Kidney glomerular epithelial cell (primary cell): ENCODE data around the gene DEFB124.
"Not testable (repeated sequence)": the region's sequence is repeated elsewhere in the genome, so short reads cannot be mapped to it uniquely, and the experiment has no call there.

Source experiments
- DNase-seq: peaks from one replicate; lab custom pipeline; 2025; lab: John Stamatoyannopoulos, UW

DEFB124 gene

GRCh38 chr20:31474758-31475427 is at the start of gene DEFB124, which contains the start of gene REM1:
DEFB124 (minus strand) TSS chr20:31475127; CDS start chr20:31473013, 2,114 bp downstream.
REM1 (plus strand) TSS chr20:31475288; CDS start chr20:31476446, 1,158 bp downstream.
- DNase-seq, result no peak

- no peak for DNase-seq
Observed at GRCh38 chr20:31523361-31524283, 48.7 kb upstream of the DEFB124 start.

GRCh38 chr20:31522731-31523130 is 47.8 kb upstream of the DEFB124 start:
- no peak for DNase-seq

DNA sequence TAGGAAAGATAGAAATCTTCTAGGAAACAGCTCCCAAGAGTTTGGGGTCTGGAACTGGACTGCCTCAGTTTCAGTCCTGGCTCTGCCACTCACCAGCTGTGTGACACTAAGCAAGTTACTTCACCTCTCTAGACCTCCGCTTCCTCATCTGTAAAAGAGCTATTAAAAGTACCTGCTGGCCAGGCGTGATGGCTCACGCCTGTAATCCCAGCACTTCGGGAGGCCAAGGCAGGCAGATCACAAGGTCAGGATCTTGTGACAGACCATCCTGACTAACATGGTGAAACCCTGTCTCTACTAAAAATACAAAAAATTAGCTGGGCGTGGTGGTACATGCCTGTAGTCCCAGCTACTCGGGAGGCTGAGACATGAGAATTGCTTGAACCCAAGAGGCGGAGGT is 46.3 kb upstream of the DEFB124 start:
- DNase-seq, result not testable (repeated sequence)

GRCh38 chr20:31517373-31517772 is 42.4 kb upstream of the DEFB124 start:
- DNase-seq, result peak; percentile 34

DNA sequence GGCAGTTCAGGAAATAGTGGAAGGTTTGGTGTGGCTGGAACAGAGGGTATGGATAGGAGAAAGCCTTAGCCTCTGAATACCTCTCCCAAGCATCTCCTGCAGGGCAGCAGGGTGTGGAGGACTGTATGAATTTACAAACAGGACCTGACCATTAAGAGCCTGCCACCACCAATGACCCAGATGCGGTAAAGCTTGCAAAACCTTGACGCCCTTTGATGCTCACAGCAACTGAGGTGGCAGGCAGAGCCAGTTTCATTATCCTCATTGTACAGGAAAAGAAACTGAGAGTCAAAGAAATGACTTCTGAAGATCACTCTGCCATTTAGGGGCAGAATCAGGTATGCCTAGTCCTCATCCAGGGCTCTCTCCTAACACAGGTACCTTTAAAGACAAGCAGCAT is 41.7 kb upstream of the DEFB124 start:
- DNase-seq, result no peak

GRCh38 chr20:31516166-31516565 is 41.2 kb upstream of the DEFB124 start:
- peak; percentile 84 for DNase-seq

- no peak for DNase-seq
Observed at GRCh38 chr20:31515775-31516107, 40.8 kb upstream of the DEFB124 start.

GRCh38 chr20:31515072-31515774 is 40.3 kb upstream of the DEFB124 start:
- DNase-seq, result no peak

DNA sequence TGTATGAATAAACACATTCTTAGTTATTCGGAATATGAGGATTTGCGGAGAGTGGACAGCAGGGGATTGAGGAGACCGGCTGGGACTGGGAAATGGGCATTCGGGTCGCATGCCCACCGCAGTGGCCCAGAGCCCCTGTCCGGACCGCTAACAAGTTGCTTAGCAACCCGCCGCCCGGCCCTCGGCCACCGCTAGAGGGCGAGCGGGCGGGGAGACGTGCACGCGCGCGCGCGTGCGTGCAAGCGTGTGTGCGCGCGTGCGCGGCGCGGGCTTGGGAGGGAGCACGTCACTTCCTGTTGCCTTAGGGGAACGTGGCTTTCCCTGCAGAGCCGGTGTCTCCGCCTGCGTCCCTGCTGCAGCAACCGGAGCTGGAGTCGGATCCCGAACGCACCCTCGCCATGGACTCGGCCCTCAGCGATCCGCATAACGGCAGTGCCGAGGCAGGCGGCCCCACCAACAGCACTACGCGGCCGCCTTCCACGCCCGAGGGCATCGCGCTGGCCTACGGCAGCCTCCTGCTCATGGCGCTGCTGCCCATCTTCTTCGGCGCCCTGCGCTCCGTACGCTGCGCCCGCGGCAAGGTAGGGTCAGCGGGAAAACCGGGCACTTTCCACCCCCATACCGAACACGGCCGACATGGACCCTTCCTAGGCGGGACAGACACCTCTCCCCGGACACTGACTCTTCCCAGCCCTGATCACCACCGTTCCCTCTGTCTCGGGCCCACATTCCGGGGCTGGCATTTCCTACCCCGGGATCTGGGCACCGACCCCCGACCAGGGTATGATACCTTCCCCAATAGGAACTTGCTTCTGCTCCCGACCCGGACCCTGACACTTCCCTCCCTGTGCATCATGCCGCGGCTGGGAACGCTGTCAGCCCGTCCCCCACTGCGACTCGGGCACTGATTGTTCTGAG is 39.5 kb upstream of the DEFB124 start, which contains the start of gene HM13:
HM13 (plus strand) TSS at position 289 of the 918 bp plus-strand sequence; CDS start at position 399, 110 bp downstream.
- peak; percentile 74 for DNase-seq

GRCh38 chr20:31508517-31509244 is 33.8 kb upstream of the DEFB124 start:
- DNase-seq, result no peak

DNA sequence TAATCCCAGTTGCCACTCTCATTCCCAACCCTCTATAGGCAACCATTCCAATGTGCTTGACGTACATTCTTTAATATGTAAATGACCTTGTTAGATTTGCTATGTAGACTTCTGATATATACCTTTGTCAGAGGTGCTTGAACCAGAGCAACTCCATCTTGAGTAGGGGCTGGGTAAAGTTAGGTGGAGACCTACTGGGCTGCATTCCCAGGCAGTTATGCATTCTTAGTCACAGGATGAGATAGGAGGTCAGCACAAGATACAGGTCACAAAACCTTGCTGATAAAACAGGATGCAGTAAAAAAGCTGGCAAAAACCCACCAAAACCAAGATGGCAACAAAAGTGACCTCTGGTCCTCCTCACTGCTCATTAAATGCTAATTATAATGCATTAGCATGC is 31.0 kb upstream of the DEFB124 start:
- DNase-seq, result no peak

DNA sequence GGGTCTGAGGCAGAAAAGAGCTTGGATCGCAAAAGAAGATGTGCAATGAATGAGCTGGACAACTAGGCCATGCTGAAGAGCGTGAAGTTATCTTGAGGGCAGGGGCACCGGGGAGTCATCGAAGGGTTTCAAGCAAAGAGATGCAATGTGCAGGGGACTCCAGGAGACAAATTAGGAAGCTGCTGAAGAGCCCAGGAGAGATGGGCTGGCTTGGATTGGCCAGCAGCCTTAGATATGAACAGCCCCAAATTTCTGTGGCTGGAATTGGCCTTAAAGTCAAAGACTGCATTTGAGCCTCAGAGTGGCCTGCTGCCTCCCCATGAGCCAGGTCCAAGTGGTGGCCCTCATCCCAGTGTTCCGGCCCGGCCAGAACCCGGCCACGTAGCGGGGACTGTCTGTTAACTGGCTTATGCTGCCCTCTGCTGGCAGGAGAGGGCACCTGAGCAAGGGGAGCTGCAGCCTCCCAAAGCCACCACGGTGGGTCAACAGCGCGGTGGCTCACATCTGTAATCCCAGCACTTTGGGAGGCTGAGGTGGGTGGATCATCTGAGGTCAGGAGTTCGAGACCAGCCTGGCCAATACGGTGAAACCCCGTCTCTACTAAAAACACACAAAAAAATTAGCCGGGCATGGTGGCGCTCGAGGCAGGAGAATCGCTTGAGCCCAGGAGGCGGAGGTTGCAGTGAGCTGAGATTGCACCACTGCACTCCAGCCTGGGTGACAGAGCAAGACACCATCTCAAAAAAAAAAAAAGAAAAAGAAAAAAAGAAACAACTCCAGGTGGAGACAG is 28.2 kb upstream of the DEFB124 start:
- peak; percentile 57 for DNase-seq

- no peak for DNase-seq
Observed at GRCh38 chr20:31500527-31500926, 25.6 kb upstream of the DEFB124 start.

DNA sequence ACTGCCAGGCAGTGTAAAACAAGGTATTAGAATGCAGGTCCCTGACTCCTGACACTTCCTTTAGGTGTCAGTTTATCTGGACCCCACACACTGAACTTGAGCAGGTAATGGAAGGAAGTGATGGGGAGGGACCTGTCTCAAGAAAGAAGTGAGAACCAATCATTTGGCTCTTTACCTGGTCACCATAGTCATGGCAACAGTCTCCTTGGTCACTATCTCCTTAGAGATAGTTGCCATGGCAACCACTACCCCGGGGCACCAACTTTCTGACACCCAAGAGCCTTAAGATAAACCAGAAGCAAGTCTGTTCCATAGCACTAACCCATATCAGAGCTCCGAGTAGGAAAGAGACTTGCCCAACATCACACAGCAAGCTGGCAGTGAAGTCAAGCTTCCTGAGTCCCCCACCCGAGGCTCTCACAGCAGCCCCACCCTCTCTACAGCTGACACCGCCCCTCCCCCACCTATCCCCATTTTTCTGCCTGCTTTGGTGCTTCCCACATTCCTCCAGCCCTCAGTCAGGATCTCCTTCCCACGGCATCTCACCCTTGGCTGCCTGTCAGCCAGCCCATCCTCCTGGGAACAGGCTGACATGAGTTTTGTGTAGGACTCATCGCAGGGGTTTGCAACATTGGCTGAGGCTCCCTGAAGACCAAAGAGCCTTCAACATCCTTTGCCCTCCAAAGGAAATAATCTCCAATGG is 23.1 kb upstream of the DEFB124 start:
- DNase-seq, result no peak

GRCh38 chr20:31496761-31497295 is 21.9 kb upstream of the DEFB124 start:
- DNase-seq, result no peak

DNA sequence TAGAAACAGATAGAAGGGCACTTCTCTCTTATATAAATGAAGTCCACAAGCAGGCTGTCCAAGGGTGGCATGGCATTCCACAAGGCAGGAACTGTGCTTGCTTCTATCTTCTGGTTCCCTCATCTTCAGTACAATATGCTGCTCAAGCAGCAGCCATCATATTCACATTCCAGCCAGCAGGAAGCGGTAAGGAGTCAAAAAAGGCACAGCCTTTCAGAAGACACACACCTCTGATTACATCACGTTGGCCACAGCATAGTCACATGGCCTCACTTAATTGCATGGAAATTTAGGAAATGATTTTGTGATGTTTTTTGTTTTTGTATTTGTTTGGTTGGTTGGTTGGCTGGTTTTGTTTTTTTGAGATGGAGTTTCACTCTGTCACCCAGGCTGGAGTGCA is 19.2 kb upstream of the DEFB124 start:
- no peak for DNase-seq

GRCh38 chr20:31490752-31491151 is 15.8 kb upstream of the DEFB124 start:
- DNase-seq, result no peak

DNA sequence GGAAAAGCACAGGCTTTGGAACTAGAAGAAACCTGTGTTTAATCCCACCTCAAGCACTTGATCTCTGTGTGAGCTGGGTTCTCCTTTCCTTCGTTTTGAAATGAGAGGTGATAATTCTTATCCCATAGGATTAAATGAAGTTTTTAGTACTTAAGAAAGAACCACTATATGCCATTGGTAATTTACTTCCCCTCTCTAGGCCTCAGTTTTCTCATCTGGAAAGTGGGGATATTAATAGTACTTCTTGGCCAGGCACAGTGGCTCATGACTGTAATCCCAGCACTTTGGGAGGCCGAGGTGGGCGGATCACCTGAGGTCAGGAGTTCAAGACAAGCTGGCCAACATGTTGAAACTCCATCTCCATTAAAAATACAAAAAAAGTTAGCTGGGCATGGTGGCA is 14.2 kb upstream of the DEFB124 start:
- no peak for DNase-seq
